Fibroblast of skin of back (primary cell): ENCODE data around the gene MCUR1.
"Not testable (repeated sequence)": the region's sequence is repeated elsewhere in the genome, so short reads cannot be mapped to it uniquely, and the experiment has no call there.

Experiments used
- DNase-seq: peaks from one replicate; pipeline ENCODE4 v3.0.0-alpha.2; 2013

MCUR1 gene

DNA sequence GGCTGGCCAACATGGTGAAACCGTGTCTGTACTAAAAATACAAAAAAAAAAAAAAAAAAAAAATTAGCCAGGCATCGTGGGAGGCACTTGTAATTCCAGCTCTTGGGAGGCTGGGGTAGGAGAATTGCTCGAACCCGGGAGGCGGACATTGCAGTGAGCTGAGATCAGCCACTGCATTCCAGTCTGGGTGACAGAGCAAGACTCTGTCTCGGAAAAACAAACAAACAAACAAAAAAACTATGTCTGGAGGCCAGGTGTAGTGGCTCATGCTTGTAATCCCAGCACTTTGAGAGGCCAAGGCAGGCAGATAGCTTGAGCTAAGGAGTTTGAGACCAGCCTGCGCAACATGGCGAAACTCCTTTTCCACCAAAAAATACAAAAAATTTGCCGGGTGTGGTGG lies 38.9 kb downstream of the MCUR1 start:
- not testable (repeated sequence) for DNase-seq

DNA sequence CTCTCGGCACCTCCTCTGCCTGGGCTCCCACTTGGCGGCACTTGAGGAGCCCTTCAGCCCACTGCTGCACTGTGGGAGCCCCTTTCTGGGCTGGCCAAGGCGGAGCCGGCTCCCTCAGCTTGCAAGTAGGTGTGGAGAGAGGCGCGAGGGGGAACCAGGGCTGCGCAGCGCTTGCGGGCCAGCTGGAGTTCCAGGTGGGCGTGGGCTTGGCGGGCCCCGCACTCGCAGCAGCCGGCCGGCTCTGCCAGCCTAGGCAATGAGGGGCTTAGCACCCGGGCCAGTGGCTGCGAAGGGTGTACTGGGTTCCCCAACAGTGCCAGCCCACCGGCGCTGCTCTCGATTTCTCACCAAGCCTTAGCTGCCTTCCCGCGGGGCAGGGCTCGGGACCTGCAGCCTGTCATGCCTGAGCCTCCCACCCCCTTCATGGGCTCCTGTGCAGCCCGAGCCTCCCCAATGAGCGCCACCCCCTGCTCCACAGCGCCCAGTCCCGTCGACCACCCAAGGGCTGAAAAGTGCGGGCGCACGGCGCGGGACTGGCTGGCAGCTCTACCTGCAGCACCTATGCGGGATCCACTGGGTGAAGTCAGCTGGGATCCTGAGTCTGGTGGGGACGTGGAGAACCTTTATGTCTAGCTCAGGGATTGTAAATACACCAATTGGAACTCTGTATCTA lies 41.9 kb downstream of the MCUR1 start:
- not testable (repeated sequence) for DNase-seq

DNA sequence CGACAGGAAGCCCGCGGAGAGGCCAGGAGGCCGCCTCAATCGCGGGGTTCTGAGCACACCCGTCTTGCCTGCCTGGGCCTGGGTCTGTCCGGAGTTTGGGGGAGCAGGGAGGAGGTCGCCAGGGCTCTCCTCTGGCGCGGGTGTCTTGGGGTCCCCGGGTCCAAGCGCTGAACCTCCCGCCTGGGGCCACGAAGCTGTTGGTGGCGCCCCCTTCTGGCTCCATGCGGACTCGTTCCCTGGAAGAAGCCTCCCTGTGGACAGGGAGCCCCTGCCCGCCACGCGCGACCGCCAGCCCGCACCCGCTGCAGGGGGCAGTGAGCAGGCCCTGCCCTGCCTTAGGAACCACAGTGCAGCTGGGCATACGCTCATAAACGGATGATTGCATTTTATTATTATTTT lies 44.7 kb downstream of the MCUR1 start:
- DNase-seq = no peak

DNA sequence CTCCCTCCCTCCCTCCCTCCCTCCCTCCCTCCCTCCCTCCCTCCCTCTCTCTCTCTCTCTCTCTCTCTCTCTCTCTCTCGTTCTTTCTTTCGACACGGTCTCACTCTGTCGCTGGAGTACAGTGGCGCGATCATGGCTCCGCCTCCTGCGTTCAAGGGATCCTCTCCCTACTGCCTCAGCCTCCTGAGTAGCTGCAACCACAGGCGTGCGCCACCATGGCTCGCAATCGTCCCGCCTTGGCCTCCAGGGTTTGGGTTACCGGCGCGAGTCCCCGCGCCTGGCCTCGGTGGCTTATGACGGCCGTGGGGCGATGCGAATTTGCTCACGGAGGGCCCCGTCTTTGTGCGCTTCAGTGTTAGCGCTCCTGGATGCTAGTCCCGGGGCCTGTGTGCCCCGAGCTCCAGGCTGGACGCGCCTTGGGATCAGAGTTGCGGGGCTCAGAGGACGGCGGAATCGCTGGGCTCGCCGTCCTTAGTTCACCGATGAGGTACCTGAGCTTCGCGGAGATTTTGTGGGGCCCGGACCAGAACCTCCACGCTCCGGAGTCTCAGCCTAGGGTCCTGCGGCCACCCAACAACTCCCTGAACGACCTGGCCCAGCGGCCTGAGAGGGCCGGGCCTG lies 45.2 kb downstream of the MCUR1 start:
- DNase-seq = no peak

DNA sequence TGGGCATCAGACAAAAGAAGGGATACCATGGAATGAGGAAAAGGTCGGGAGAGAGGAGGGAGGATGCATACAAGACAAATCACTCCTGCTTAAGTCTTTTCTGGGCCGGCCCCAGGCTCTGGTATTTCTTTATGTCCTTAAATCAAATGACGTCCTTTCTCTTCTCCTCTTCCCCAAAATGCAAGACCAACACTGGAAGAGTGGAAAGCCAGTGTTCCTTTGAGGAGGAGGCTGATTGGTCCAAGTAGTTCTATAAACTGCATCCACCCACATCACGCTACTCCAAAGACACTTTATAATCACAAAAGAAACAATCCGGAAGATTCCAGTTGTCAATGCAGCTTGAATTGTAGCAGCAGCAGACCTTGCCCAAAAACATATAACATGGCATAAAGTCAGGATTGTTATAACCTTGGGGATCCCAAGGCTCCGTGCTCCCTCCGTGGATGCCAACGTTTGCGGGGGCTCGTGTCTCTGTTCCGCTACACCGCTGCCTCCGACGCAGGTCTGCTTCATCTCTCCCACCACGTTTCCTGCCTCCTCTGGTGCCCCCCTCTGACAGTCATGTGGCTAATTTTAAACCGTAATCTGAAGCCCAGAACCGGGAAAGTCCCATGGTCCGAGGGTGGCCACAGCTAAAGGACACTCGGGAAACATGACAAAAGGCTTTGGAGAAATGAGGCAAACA lies 47.1 kb downstream of the MCUR1 start:
- peak; percentile 63 for DNase-seq

DNA sequence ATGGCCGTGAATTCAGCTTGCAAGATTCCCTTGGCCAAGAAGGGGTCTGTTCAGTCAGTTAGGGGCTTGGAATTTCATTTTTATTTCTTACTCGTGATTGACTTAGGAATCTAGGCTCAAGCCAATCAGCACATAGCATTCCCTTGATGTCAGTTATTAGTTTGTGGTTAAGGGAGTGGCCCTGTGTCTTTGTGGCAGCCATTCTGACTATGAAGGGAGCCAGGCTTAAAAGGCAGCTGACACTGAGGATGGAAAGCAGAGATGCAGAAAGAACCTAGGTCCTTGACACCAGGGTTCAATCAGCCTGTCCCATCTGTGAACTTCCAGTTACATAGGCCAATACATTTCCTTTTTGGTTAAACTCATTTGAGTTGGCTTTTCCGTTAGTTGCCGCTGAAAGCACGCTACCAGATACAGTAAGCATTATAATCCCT lies 48.1 kb downstream of the MCUR1 start:
- DNase-seq = peak; percentile 78

DNA sequence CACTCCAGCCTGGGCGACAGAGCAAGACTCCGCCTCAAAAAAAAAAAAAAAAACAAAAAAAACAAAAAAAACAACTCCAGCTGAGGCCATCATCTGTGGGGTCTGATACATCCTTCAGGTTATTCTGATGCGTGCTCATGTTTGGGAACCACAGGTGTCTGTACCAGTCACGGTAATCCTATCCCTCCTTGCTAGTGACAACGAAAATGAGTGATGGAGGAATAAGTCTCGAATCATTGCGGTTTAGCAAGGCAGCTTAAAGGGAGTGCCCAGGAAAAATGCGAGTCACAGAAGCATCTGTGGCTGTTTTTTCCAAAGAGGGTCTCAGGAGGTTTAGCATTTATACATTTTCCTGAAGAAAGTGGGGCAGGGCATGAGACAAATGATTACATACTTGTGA lies 48.8 kb downstream of the MCUR1 start:
- DNase-seq = peak; percentile 41

DNA sequence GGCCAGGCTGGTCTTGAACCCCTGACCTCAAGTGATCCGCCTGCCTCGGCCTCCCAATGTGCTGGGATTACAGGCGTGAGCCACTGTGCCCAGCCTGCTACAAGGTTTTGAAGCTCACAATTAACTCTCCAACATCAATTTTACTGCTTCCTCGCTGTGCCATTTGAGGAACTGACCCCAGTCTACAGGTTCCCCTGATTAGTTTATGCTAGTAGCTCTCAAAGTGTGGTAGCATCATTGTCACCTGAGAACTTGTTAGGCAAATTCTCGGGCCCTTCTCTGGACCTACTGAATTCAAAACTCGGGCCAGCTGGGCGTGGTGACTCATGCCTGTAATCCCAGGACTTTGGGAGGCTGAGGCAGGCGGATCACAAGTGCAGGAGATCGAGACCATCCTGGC lies 49.4 kb downstream of the MCUR1 start:
- DNase-seq = no peak

DNA sequence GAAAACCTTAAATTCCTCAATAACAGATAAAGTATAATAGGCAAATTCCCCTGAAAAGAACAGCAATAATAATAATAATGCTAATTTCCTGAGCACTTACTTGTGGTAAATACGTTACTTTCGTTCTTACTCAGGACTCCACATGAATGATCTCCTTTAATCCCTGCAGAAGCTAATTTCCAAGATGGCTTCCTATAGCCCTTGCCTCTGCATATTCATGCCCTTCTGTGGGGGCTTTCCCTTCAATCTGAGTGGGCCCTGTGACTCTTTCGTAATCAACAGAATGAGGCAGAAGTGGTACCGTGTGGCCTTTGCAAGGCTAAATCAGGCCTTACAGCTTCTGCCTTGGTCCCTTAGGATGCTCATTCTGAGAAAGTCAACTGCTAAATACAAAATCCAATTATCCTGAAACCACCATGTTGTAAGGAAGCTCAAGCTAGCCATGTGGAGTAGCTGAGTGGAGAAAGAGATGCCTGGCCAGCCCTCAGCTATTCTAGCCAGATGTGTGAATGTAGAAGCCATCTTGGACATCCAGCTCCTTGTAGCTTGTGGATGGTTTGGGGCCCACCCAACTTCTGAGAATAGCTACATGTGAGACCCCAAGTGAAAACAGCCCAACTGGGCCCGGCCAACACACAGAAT lies 50.5 kb downstream of the MCUR1 start:
- no peak for DNase-seq

DNA sequence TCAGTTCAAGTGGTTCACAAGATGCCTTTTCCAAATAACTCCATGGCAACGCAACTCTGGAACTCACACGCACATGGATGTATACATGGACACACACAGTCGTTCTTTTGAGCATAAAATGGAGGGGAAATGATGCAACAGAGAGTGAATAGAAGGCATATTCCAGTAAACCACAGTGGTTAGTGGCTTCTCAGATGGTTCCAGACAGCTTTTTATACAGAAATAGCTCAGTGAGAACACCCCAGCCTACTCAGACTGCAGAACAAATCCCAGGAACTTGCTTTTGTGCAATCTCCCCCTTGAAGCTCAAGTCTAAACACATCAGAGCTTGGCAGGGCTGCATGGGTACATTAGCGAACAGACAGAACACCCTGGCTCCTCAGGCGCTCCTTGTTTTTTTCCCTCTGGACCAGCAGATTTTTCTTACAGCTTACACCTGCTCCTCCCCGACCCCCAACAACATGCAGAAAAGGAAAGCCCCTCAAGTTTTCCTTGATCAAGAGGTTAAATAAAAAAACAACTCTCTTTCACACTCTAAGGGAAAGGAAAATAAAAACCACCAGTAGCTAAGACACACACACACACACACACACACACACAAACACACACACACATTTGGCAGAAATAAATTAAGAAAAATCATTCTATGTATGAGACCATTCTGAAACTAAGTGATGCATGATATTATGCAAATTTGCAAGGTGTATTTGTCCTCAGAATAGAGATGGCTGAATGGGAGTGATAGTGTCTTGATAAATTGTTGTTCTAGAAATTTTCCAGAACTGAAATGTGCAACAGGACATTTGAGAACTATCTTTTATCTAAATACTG lies 51.5 kb downstream of the MCUR1 start:
- peak; percentile 91 for DNase-seq

DNA sequence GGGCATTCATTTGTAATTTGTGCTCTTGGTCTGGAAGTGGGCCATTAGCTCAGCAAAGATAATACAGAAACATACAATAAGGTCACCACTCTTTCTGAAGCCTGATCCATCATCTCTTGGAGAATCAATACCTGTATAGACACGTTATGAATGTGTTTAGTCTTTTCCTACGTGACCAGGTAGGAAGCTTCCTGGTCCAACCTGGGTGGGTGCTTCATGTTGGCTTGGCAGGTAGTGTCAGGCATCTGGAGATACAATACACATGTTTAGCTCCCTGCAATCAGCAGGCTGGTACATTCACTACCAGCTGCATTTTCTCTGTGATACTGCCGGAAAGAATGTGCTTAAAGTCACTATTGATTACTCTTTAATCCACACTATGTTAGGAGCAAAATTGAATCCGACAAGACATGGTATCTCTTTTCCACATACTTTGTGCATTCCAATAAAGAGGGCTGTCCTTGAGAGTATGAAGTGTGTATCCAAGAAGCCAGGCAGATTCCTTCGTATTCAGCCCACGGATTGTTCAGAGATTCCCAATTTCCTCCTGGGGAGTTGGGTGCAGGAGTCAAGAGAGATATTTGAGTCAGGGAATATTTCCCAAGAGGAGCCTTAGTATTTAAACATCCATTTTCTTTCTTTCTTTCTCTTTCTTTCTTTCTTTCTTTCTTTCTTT lies 52.9 kb downstream of the MCUR1 start:
- peak; percentile 53 for DNase-seq

DNA sequence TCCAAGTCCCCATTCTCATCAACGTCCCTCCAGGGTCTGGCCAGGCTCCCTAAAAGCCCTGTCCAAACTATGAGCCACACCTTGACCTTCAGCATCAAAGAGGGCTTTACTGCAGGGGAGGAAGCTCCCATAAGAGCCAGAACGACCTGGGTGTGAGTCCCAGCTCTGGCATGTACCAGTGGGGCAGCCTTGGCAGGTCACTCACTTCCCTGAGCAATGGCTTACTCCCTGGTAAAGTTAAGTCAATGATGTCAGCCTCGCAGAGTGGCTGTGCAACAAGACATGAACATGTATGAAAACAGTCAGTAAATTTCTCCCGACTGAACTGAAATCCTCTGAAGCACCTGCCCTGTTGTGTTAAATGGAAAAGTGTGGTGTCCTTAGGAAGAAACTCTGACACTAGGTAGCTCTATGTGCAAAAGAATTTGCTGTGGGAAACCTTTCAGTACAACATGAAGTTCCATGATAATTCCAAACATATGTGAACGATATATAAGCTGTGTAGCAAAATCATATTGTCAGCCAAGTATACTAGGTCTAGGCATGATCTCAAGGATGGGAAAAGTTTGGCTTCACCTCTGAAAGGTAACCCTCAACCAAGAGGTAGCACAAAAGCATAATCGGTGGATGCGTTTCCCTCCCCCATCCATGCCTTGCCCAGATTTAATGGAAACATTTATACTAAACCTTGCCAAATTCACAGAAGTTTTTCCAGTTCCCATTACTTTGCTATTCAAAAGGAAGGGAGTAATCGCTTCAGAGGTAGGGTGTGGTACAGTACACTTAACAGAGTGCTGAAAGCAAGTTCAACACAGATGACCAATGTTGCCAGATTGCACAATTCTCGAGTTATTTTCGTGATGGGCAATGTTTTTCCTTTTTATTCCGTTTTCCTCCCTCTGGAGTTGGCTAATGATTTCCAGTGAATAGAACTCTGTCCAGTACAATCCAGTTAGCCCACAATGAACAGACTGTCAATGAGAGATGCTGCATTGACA lies 53.8 kb downstream of the MCUR1 start:
- DNase-seq = peak; percentile 57

DNA sequence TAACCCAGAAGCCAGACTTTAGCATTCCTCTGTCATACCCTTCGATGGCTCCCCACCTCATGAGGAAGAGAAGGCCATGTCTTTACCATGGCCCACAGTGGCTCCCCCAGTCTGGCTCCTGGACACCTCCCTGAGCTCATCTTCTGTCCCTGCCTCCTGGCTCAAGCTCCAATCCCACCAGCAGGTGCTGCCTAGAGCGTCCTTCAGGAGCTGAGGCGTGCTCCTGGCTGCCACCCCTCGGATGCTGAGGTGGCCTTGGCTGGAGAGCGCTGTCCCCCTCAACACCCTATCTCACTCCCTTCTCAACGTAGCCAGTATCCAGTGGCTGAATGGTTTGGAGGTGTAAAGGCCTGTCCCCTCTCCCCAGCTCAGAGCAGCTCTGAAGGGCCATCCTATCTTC lies 55.3 kb downstream of the MCUR1 start:
- no peak for DNase-seq

DNA sequence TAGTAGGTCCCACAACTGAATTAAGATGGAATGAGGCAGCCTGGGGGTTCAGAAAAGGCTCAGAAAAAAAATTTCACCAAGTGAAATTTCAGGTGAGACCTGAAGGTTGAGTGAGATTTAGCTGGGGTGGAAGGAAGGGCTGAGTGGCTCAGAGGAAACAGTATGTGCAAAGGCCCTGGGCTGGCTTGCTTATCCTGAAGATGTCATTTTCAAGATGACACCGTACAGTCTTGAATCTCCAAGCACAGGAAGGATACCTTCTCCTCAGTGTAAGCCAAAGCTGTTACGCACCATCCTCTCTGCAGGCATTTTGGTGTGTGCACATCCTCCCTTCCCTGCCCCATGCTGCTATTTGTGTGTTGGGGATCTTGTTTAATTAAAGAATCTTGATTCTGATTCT lies 59.7 kb downstream of the MCUR1 start:
- DNase-seq = no peak

DNA sequence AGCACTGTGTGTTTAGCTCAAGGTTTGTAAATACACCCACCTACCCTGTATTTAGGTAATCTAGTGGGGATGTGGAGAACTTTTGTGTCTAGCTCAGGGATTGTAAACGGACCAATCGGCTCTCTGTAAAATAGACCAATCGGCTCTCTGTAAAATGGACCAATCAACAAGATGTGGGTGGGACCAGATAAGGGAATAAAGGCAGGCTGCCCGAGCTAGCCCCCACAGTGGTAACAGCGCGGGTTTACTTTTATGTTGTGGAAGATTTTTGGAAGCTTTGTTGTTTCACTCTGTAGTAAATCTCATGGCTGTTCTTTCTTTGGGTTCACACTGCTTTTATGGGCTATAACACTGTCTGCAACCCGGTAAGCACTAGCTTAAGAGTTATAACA lies 70.6 kb downstream of the MCUR1 start:
- no peak for DNase-seq

DNA sequence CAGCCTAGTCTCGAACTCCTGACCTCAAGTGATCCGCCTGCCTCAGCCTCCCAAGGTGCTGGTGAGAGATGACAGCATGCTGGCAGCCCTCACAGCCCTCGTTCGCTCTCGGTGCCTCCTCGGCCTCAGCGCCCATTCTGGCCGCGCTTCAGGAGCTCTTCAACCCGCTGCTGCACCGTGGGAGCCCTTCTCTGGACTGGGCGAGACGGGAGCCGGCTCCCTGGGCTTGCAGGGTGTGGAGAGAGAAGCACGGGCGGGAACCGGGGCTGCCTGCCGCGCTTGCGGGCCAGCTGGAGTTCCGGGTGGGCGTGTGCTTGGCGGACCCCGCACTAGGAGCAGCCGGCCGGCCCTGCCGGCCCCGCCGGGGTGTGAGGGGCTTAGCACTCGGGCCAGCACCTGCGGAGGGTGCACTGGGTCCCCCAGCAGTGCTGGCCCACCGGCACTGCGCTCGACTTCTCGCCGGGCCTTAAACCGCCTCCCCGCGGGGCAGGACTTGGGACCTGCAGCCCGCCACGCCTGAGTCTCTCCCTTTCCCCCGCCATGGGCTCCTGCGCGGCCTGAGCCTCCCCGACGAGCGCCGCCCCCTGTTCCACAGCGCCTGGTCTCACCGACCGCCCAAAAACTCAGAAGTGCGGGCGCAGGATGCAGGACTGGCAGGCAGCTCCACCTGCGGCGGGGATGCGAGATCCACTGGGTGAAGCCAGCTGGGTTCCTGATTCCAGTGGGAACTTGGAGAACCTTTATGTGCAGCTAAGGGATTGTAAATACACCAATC lies 71.2 kb downstream of the MCUR1 start:
- DNase-seq = no peak

DNA sequence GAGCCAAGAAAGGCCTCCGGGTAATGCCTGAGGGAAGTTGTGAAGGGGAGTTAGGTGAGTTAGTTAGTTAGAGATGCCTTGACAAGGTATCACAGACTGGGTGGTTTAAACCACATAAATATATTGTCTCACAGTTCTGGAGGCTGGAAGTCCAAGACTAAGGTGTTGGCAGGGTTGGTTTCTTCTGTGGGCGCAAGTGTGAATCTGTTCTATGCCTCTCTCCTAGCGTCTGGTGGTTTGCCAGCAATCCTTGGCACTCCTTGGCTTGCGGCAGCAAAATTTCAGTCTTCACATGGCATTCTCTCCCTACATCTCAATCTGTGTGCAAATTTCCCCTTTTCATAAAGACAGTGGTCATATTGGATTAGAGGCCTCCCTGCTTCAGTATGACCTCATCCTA lies 73.0 kb downstream of the MCUR1 start:
- DNase-seq = no peak
